AG04449 (cell line): ENCODE results near the gene VMAC.
"Not testable (repeated sequence)": the region's sequence is repeated elsewhere in the genome, so short reads cannot be mapped to it uniquely, and the experiment has no call there.

Source experiments
- CTCF ChIA-PET: fragments of 350-600 bp; formaldehyde crosslinking; extraction: SDS; loops from one replicate; lab custom pipeline; 2021; ENCODE audit warnings: antibody characterized with exemption; lab: Yijun Ruan, JAX
- POLR2A ChIA-PET: fragments of 400-600, 350-600 bp; formaldehyde crosslinking; extraction: SDS; loops from one replicate; lab custom pipeline; 2020; ENCODE audit warnings: antibody characterized with exemption, inconsistent platforms; lab: Yijun Ruan, JAX
- DNase-seq: peaks from one replicate; pipeline ENCODE4 v3.0.0-alpha.2; 2010; ENCODE audit warnings: low read depth, low spot score
- H3K4me3 ChIP-seq: 2 replicates; pipeline ENCODE4 v1.5.1; 2011; ENCODE audit warnings: low read depth, mild to moderate bottlenecking, control low read depth, low read length
- TF ChIP-seq, protein P1 (sequence below): IDR thresholded peaks from one replicate; pipeline ENCODE4 v1.5.1; 2011; ENCODE audit warnings: mild to moderate bottlenecking, moderate library complexity, low read length, control low read depth, inconsistent platforms; ENCODE audit not compliant: insufficient read depth; ENCODE audit errors: missing control alignments

Gene VMAC

DNA sequence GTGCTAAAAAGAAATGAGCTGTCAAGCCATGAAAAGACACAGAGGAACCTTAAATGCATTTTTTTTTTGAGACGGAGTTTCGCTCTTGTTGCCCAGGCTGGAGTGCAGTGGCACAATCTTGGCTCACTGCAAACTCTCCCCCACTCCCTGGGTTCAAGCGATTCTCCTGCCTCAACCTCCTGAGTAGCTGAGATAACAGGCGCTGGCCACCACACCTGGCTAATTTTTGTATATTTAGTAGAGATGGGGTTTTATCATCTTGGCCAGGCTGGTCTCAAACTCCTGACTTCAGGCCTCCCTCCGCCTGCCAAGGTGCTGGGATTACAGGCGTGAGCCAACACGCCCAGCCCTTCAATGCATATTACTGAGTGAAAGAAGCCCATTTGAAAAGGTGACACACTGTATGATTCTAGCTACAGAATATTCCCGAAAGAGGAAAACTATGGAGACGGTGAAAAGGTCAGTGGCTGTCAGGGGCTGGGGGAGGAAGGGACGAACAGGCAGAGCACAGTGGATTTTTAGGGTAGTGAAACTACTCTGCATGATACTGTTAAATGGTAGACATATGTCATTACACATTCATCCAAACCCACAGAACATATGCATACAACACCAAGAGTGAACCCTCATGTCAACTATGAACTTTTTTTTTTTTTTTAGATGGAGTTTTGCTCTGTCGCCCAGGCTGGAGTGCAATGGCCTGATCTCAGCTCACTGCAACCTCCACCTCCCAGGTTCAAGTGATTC lies 20.4 kb upstream of the VMAC start:
- DNase-seq, H3K4me3 ChIP-seq: not testable (repeated sequence)
- POLR2A ChIA-PET: interaction anchor here (0.6 kb wide), 1 partner anchor 102 kb away, joined by 3 read pairs; no protein-coding TSS in a partner anchor
- CTCF ChIA-PET: interaction anchor here (1.9 to 7.5 kb wide), 2 partner anchors 9 to 80 kb away, joined by 7 to 38 read pairs; partner anchors contain the start of gene NRTN

DNA sequence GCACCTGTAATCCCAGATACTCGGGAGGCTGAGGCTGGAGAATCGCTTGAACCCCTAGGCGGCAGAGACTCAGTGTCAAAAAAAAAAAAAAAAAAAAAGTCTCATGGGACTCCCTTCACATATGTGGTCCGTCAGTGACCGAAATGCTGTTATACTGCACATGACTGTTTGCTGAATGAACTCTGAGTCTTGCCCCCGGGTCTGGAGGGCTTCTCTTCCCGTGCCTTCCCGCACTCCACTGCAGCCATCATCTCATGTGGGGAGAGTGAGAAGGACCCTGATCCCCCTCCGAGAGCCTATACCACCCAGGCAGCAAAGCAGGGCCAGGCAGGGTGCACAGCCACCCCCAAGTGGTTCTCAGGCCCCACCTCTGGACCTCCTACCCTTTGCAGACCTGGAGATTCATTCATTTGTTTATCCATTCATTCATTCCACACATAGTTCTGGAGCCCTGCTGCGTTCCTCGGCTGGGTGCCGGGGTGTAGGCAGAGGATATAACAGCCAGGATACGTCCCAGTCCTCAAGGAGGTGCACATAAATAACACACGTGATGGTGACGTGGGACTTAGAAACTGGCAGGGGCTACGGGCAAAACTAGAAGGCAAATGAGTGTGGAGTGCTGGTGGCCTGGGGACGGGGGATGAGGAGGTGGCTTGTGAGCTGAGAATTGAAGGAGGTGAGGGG lies 15.2 kb upstream of the VMAC start:
- ChIA-PET POLR2A (no interaction called here), CTCF (interaction anchor here (1.5 to 5.0 kb wide), 4 partner anchors 10 to 86 kb away, joined by 4 to 100 read pairs (median 6); partner anchors contain the start of gene NRTN)
- no peak overlapping the region for H3K4me3 ChIP-seq
- TF ChIP-seq, protein P1, sequence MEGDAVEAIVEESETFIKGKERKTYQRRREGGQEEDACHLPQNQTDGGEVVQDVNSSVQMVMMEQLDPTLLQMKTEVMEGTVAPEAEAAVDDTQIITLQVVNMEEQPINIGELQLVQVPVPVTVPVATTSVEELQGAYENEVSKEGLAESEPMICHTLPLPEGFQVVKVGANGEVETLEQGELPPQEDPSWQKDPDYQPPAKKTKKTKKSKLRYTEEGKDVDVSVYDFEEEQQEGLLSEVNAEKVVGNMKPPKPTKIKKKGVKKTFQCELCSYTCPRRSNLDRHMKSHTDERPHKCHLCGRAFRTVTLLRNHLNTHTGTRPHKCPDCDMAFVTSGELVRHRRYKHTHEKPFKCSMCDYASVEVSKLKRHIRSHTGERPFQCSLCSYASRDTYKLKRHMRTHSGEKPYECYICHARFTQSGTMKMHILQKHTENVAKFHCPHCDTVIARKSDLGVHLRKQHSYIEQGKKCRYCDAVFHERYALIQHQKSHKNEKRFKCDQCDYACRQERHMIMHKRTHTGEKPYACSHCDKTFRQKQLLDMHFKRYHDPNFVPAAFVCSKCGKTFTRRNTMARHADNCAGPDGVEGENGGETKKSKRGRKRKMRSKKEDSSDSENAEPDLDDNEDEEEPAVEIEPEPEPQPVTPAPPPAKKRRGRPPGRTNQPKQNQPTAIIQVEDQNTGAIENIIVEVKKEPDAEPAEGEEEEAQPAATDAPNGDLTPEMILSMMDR: no peak
- no peak for DNase-seq

- H3K4me3 ChIP-seq: no peak overlapping the region
- ChIA-PET POLR2A (interaction anchor here (0.8 kb wide), 1 partner anchor 62 kb away, joined by 3 read pairs; no protein-coding TSS in a partner anchor), CTCF (interaction anchor here (1.0 to 5.0 kb wide), 5 partner anchors 9 to 116 kb away, joined by 3 to 100 read pairs (median 5); partner anchors contain the start of gene NRTN)
- DNase-seq: no peak
- TF ChIP-seq, protein P1: no peak
Observed at GRCh38 chr19:5890099-5890498, 14.6 kb upstream of the VMAC start.

- ChIA-PET CTCF (interaction anchor here (0.7 to 5.0 kb wide), 14 partner anchors 8 to 131 kb away, joined by 3 to 100 read pairs (median 5); partner anchors contain the start of genes NDUFA11, NRTN and VMAC), POLR2A (interaction anchor here (1.1 kb wide), 1 partner anchor 11 kb away, joined by 4 read pairs; the partner anchor contains the start of gene NDUFA11)
- H3K4me3 ChIP-seq: no peak overlapping the region
- DNase-seq: no peak
- TF ChIP-seq, protein P1: no peak
Observed at GRCh38 chr19:5891572-5891937, 13.1 kb upstream of the VMAC start.

- no peak for DNase-seq
- POLR2A ChIA-PET: interaction anchor here (0.7 to 1.6 kb wide), 2 partner anchors 11 to 88 kb away, joined by 3 to 5 read pairs; partner anchors contain the start of gene NDUFA11
Observed at GRCh38 chr19:5891938-5892771, 12.5 kb upstream of the VMAC start.

More at GRCh38 chr19:5891938-5892771, 12.5 kb upstream of the VMAC start:
- H3K4me3 ChIP-seq: no peak overlapping the region
- TF ChIP-seq, protein P1: peak; percentile 93
- CTCF ChIA-PET: interaction anchor here (0.7 to 5.0 kb wide), 15 partner anchors 10 to 130 kb away, joined by 3 to 100 read pairs (median 5); partner anchors contain the start of genes NDUFA11, NRTN and VMAC
